B cell (primary cell): ENCODE measurements around the gene CABCOCO1. TPM values are rescaled to one million over a fixed set of nuclear protein-coding genes. Genes with fewer than 3 reads are reported as not detected.
A peak's percentile ranks its signal among the peaks of the same experiment; 100 is the strongest.

ENCODE experiments used
- ATAC-seq: fragments of 200-7000 bp; cut with Tn5 transposase; one replicate; pipeline ENCODE4 v1.10.0; 2021; ENCODE audit warnings: low read depth, mild to moderate bottlenecking, moderate number of reproducible peaks, moderate library complexity
- CTCF ChIA-PET: fragments of 350-600 bp; sonication (Branson Sonifier 250); formaldehyde crosslinking; loops from one replicate; lab custom pipeline; 2021; ENCODE audit warnings: antibody characterized with exemption, inconsistent platforms; lab: Charles Lee
- POLR2A ChIA-PET: fragments of 350-600 bp; sonication (Branson Sonifier 250); formaldehyde crosslinking; loops from one replicate; lab custom pipeline; 2021; ENCODE audit warnings: antibody characterized with exemption; lab: Charles Lee
- DNase-seq: peaks from one replicate; pipeline ENCODE4 v3.0.0; 2013
- H2AFZ ChIP-seq: 2 replicates; pipeline ENCODE4 v1.6.1; 2012; ENCODE audit warnings: mild to moderate bottlenecking, low read depth, low read length; ENCODE audit not compliant: insufficient read depth, poor library complexity, severe bottlenecking
- H3K27ac ChIP-seq, 2 donors: 1 replicate in 1 of 2; 2 replicates in 1 of 2; pipeline ENCODE4 v1.5.1; 2012 to 2013; ENCODE audit warnings: low read length in 2 of 2, mild to moderate bottlenecking in 2 of 2, moderate library complexity in 1 of 2
- H3K27me3 ChIP-seq, 4 experiments: fragments of 200-600 bp in 1 of 4; sonication (generic) in 1 of 4; replicated peaks in 1 of 4; 1 replicate in 2 of 4; 2 replicates in 2 of 4; pipeline versions ENCODE4 v1.6.1 to v1.7.0; 2013 to 2016; ENCODE audit warnings: low read length in 3 of 4, mild to moderate bottlenecking in 2 of 4, mixed read lengths in 1 of 4, moderate library complexity in 1 of 4; ENCODE audit not compliant: insufficient read depth in 4 of 4, control insufficient read depth in 3 of 4; ENCODE audit errors: control extremely low read depth in 1 of 4
- H3K36me3 ChIP-seq, 2 experiments: replicated peaks in 1 of 2; 1 replicate in 1 of 2; 2 replicates in 1 of 2; pipeline versions ENCODE4 v1.6.1 to v1.7.1; 2013; ENCODE audit warnings: low read length in 1 of 2; ENCODE audit not compliant: insufficient read depth in 2 of 2, control insufficient read depth in 1 of 2; ENCODE audit errors: control extremely low read depth in 1 of 2, extremely low read depth in 1 of 2
- H3K4me1 ChIP-seq, 2 donors: fragments of 200-600 bp in 1 of 2; sonication (generic) in 1 of 2; 1 replicate in 1 of 2; 2 replicates in 1 of 2; pipeline versions ENCODE4 v1.5.1 to v1.6.1; 2013 to 2017; ENCODE audit warnings: low read length in 2 of 2; ENCODE audit not compliant: control insufficient read depth in 2 of 2, insufficient read depth in 2 of 2
- H3K4me2 ChIP-seq: replicated peaks from 2 replicates; pipeline ENCODE3; 2012; ENCODE audit warnings: mild to moderate bottlenecking, low read depth, low read length; ENCODE audit not compliant: poor library complexity, severe bottlenecking
- H3K4me3 ChIP-seq, 5 experiments: fragments of 200-600 bp in 1 of 5; sonication (generic) in 1 of 5; 1 replicate in 3 of 5; 2 replicates in 2 of 5; pipeline versions ENCODE4 v1.5.1 to v1.7.0; 2011 to 2016; ENCODE audit warnings: low read length in 4 of 5, mild to moderate bottlenecking in 4 of 5, low read depth in 2 of 5, control low read depth in 1 of 5, moderate library complexity in 1 of 5; ENCODE audit not compliant: insufficient read depth in 1 of 5; ENCODE audit errors: control extremely low read depth in 1 of 5, extremely low read depth in 1 of 5
- H3K79me2 ChIP-seq: fragments of 200-600 bp; sonication (generic); one replicate; pipeline ENCODE4 v1.6.0; 2016; ENCODE audit warnings: low read length; ENCODE audit not compliant: control insufficient read depth, insufficient read depth
- H3K9ac ChIP-seq: fragments of 200-600 bp; sonication (generic); 2 replicates; pipeline ENCODE4 v1.6.1; 2017; ENCODE audit warnings: mild to moderate bottlenecking, low read length, moderate library complexity
- H3K9me3 ChIP-seq, 3 donors: one replicate each; pipeline versions ENCODE4 v1.6.1 to v1.7.1; 2013; ENCODE audit warnings: low read length in 2 of 3; ENCODE audit not compliant: control insufficient read depth in 2 of 3, insufficient read depth in 1 of 3; ENCODE audit errors: control extremely low read depth in 1 of 3
- H4K20me1 ChIP-seq: 2 replicates; pipeline ENCODE4 v1.6.0; 2012; ENCODE audit warnings: mild to moderate bottlenecking, low read length; ENCODE audit not compliant: insufficient read depth, control insufficient read depth, poor library complexity, severe bottlenecking
- H3K27ac Mint-ChIP-seq: one replicate; pipeline ENCODE4 v1.8.0; 2021; ENCODE audit warnings: mixed read lengths
- H3K27me3 Mint-ChIP-seq: one replicate; pipeline ENCODE4 v1.8.0; 2021; ENCODE audit warnings: mixed read lengths
- H3K4me1 Mint-ChIP-seq: one replicate; pipeline ENCODE4 v1.8.0; 2021; ENCODE audit warnings: mixed read lengths
- H3K4me3 Mint-ChIP-seq: one replicate; pipeline ENCODE4 v1.8.0; 2021; ENCODE audit warnings: mixed read lengths
- H3K9me3 Mint-ChIP-seq: one replicate; pipeline ENCODE4 v1.8.0; 2022; ENCODE audit warnings: mixed read lengths; ENCODE audit not compliant: insufficient read depth
- CTCF ChIP-seq: fragments of 200-600 bp; IDR thresholded peaks from one replicate; pipeline ENCODE4 v1.8.0; 2022; ENCODE audit warnings: antibody characterized with exemption, mild to moderate bottlenecking
- EZH2 ChIP-seq: IDR thresholded peaks from 2 replicates; pipeline ENCODE4 v1.6.1; 2012; ENCODE audit warnings: borderline replicate concordance, low read depth, mild to moderate bottlenecking, moderate library complexity, low read length; ENCODE audit not compliant: insufficient read depth, poor library complexity, severe bottlenecking
- WGBS: methylation state at CpG from one replicate; pipeline ENCODE4 v1.1.5; 2013; ENCODE audit warnings: missing lambda C conversion rate; ENCODE audit not compliant: insufficient coverage; 5-methylcytosine and 5-hydroxymethylcytosine counted together
- intact Hi-C: fragments of 100-400 bp; cut with micrococcal nuclease; formaldehyde crosslinking; loops from one replicate; pipeline ENCODE4 v1.10.0; 2022
- polyA minus RNA-seq: library from RNA; depleted of rRNA, polyadenylated mRNA; stranded (reverse); fragments of >200 nt; gene quantifications from 2 replicates; pipeline ENCODE4 v1.2.3, GENCODE V29; 2012
- polyA plus RNA-seq: library from polyadenylated mRNA; depleted of rRNA; stranded (reverse); fragments of >200 nt; gene quantifications from 2 replicates; pipeline ENCODE4 v1.2.3, GENCODE V29; 2012
- total RNA-seq, 2 donors: library from RNA; stranded (reverse); fragments of 120-200 nt in 1 of 2; gene quantifications; 1 replicate in 1 of 2; 2 replicates in 1 of 2; pipeline versions ENCODE4 v1.2.3 to v1.2.4, GENCODE V29; 2013 to 2022

The CABCOCO1 gene
- total RNA-seq: not detected in 2 replicates
- total RNA-seq (2013): not detected
- not detected in 2 replicates for polyA plus RNA-seq
- polyA minus RNA-seq: not detected in 2 replicates

- no peak within 1 kb of the TSS for H3K27ac Mint-ChIP-seq
- peak within 1 kb of the TSS; percentile 52 for H3K4me2 ChIP-seq
- intact Hi-C loops: no loop called here
Observed at GRCh38 chr10:61662794-61663259, at the start of gene CABCOCO1. TSS of gene CABCOCO1 (plus strand) at chr10:61662929. CDS start at chr10:61662973, 44 bp downstream.

More at GRCh38 chr10:61662794-61663259, at the start of gene CABCOCO1:
- Histone ChIP-seq H3K36me3 (no peaks in the 10 kb centered on the region), H3K9ac (peak within 1 kb of the TSS; percentile 19), H3K9me3 (peaks cover 0 to 6% (median 0%) of the 10 kb centered on the region in 3 donors), H3K4me3 (no peak within 1 kb of the TSS), H4K20me1 (no peaks in the 10 kb centered on the region), H3K79me2 (no peaks in the 10 kb centered on the region), H3K27ac (no peak within 1 kb of the TSS), H3K27me3 (peaks cover 0 to 20% (median 16%) of the 10 kb centered on the region in 4 experiments), H2AFZ (no peak within 1 kb of the TSS), H3K4me1 (peaks cover 0 to 6% of the 10 kb centered on the region in 2 donors)
- ChIA-PET POLR2A (no interaction called here), CTCF (no interaction called here)
- Mint-ChIP-seq H3K4me3 (peak within 1 kb of the TSS; percentile 24), H3K27me3 (peaks cover 58% of the 10 kb centered on the region), H3K4me1 (peaks cover 3% of the 10 kb centered on the region), H3K9me3 (no peaks in the 10 kb centered on the region)
- DNase-seq: peak; percentile 12
- TF ChIP-seq EZH2 (no peak), CTCF (no peak)
- no peak for ATAC-seq
- WGBS: 16% methylated on average over 51 of the region's 51 CpGs
